ENCODE data around the gene CFAP126. TPM values are rescaled to one million over a fixed set of nuclear protein-coding genes. Genes with fewer than 3 reads are reported as not detected.

CFAP126 gene
- total RNA-seq, 1 experiment from 2014 or later = not detected

DNA sequence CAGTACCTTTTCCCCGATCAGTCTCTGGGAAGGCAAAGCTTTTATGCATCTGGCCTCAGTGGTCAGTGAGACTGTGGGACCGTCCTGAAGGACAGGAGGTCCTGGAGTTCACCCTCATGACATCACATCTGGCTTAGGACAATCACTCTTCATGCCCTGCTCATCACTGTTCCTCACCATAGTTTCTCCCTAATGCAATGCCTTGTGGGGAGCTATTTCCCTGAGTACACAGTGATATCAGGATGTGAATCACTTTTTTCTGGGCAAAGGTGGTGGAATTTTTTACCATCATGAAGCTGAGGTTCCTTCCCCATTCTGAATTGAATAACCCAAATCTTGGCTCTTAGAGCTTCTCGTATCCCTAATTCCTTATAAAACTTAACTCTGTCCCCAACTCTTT, 34.8 kb upstream of the CFAP126 start:
- DNase-seq = no peak
- Histone ChIP-seq H2BK15ac (ENCODE audit: low read depth, low read length) (no peak overlapping the region), H3K56ac (ENCODE audit: insufficient read length, low read depth, low read length) (no peak overlapping the region), H2BK120ac (ENCODE audit: low read depth, low read length, poor library complexity, severe bottlenecking) (no peak overlapping the region), H4K8ac (replicated peaks; ENCODE audit: insufficient read length, low read depth, low read length) (no peak overlapping the region), H2AK5ac (ENCODE audit: insufficient read length, low read length) (no peak overlapping the region), H3K79me2 (ENCODE audit: insufficient read depth, low read length) (no peaks in the 10 kb centered on the region), H3K23ac (ENCODE audit: insufficient read length, low read depth, low read length) (no peak overlapping the region), H4K91ac (ENCODE audit: insufficient read length, low read depth, low read length) (no peak overlapping the region), H4K20me1 (ENCODE audit: control insufficient read depth, insufficient read depth, insufficient read length) (no peaks in the 10 kb centered on the region), H3K27me3 (ENCODE audit: insufficient read depth, low read length) (no peaks in the 10 kb centered on the region), H3K23me2 (ENCODE audit: insufficient read length, low read depth, low read length, poor library complexity, severe bottlenecking) (peaks cover 5% of the 10 kb centered on the region), H3T11ph (ENCODE audit: low read length) (no peak overlapping the region), H3K4me2 (ENCODE audit: insufficient read depth, insufficient read length, low read length) (no peak overlapping the region), H3K4me1 (ENCODE audit: insufficient read depth, low read length) (no peaks in the 10 kb centered on the region; the same call in 1 of the 2 replicates), H2AFZ (ENCODE audit: low read length) (no peak overlapping the region), H2BK12ac (ENCODE audit: insufficient read length, low read depth, low read length) (no peak overlapping the region), H2BK20ac (ENCODE audit: low read depth, low read length, poor library complexity, severe bottlenecking) (no peak overlapping the region), H3K18ac (ENCODE audit: insufficient read length, low read depth, low read length) (no peak overlapping the region), H3K27ac (ENCODE audit: insufficient read length, low read depth, low read length) (no peak overlapping the region), H3K79me1 (ENCODE audit: insufficient read depth, low read depth, low read length, poor library complexity, severe bottlenecking) (no peaks in the 10 kb centered on the region), H3K9me3 (ENCODE audit: control insufficient read depth, low read depth, low read length) (no peaks in the 10 kb centered on the region), H3K4ac (ENCODE audit: low read depth, low read length) (no peak overlapping the region), H4K5ac (ENCODE audit: insufficient read length, low read depth, low read length) (no peak overlapping the region), H3K14ac (ENCODE audit: insufficient read depth, low read length) (no peak overlapping the region), H3K9ac (ENCODE audit: extremely low read depth, insufficient read length, low read length) (no peak overlapping the region), H2BK5ac (ENCODE audit: insufficient read length, low read length) (no peak overlapping the region)
- Mint-ChIP-seq H3K27ac (no peak overlapping the region), H3K27me3 (ENCODE audit: low read depth) (peaks cover 13% of the 10 kb centered on the region), H3K4me1 (peaks cover 10 to 12% of the 10 kb centered on the region in 2 experiments), H3K4me3 (no peak overlapping the region), H3K9me3 (peaks cover 3 to 4% of the 10 kb centered on the region in 2 experiments; a peak in 2 of 5 replicates), H3K36me3 (ENCODE audit: insufficient read depth in 1 of 3, low read depth in 3 of 3) (no peaks in the 10 kb centered on the region; a peak in 1 of 7 replicates)
- no CpG with 5 or more reads among the region's 3 CpGs for WGBS (ENCODE audit: extremely low coverage, insufficient read length, low lambda C conversion rate)
- no peak for TF ChIP-seq CTCF (conservative IDR thresholded peaks at IDR 0.05)

All from H9 (cell line).